GM12878 (cell line): ENCODE results near the gene RASL12.

Source experiments
- EP300 ChIP-seq, 2 experiments: fragments of 150-350 bp in 1 of 2; IDR thresholded peaks; 2 replicates each; pipeline ENCODE4 v1.6.1; 2011 to 2012; ENCODE audit warnings: low read depth in 2 of 2, low read length in 2 of 2, borderline replicate concordance in 1 of 2, improper control_type of control experiment in 1 of 2, inconsistent platforms in 1 of 2; ENCODE audit not compliant: control insufficient read depth in 1 of 2
- STAT1 ChIP-seq: fragments of 450-650 bp; conservative IDR thresholded peaks from 2 replicates; pipeline ENCODE4 v1.6.1; 2014; ENCODE audit warnings: antibody characterized with exemption, mild to moderate bottlenecking
- TF ChIP-seq, protein P1 (sequence below), 3 experiments: IDR thresholded peaks in 2 of 3; conservative IDR thresholded peaks in 1 of 3; 2 replicates each; pipeline ENCODE4 v1.5.1; 2011; ENCODE audit warnings: low read depth in 3 of 3, low read length in 3 of 3, mild to moderate bottlenecking in 3 of 3, control low read depth in 2 of 3, moderate library complexity in 2 of 3, inconsistent platforms in 1 of 3, mixed read lengths in 1 of 3; ENCODE audit not compliant: control insufficient read depth in 2 of 3, insufficient read depth in 1 of 3; ENCODE audit errors: extremely low read depth in 1 of 3

- TF ChIP-seq, protein P1, sequence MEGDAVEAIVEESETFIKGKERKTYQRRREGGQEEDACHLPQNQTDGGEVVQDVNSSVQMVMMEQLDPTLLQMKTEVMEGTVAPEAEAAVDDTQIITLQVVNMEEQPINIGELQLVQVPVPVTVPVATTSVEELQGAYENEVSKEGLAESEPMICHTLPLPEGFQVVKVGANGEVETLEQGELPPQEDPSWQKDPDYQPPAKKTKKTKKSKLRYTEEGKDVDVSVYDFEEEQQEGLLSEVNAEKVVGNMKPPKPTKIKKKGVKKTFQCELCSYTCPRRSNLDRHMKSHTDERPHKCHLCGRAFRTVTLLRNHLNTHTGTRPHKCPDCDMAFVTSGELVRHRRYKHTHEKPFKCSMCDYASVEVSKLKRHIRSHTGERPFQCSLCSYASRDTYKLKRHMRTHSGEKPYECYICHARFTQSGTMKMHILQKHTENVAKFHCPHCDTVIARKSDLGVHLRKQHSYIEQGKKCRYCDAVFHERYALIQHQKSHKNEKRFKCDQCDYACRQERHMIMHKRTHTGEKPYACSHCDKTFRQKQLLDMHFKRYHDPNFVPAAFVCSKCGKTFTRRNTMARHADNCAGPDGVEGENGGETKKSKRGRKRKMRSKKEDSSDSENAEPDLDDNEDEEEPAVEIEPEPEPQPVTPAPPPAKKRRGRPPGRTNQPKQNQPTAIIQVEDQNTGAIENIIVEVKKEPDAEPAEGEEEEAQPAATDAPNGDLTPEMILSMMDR (IDR thresholded peaks at IDR 0.05 in 2 of 3, conservative IDR thresholded peaks at IDR 0.05 in 1 of 3; ENCODE audit: control insufficient read depth in 2 of 3, extremely low read depth in 1 of 3, insufficient read depth in 1 of 3, low read depth in 3 of 3, low read length in 3 of 3): no peak
- no peak for TF ChIP-seq EP300 (IDR thresholded peaks at IDR 0.05; ENCODE audit: borderline replicate concordance in 1 of 2, control insufficient read depth in 1 of 2, low read depth in 2 of 2, low read length in 2 of 2)
- TF ChIP-seq STAT1: no peak
Measured at GRCh38 chr15:65092911-65093792, 25.4 kb upstream of the RASL12 start.
